Kidney epithelial cell (primary cell): ENCODE results near the gene NCS1. TPM values are rescaled to one million over a fixed set of nuclear protein-coding genes. Genes with fewer than 3 reads are reported as not detected.

ENCODE experiments used
- DNase-seq: peaks from one replicate; pipeline ENCODE4 v3.0.0-alpha.2; 2010; ENCODE audit warnings: low read depth
- H3K27me3 ChIP-seq: 2 replicates; pipeline ENCODE4 v1.6.0; 2011; ENCODE audit warnings: low read length; ENCODE audit not compliant: control insufficient read depth, insufficient read depth
- H3K36me3 ChIP-seq: 2 replicates; pipeline ENCODE4 v1.5.1; 2011; ENCODE audit warnings: low read length; ENCODE audit not compliant: control insufficient read depth, insufficient read depth
- H3K4me3 ChIP-seq: 2 replicates; pipeline ENCODE4 v1.5.1; 2011; ENCODE audit warnings: low read depth, mild to moderate bottlenecking, control low read depth, low read length
- CTCF ChIP-seq: IDR thresholded peaks from 2 replicates; pipeline ENCODE4 v1.5.1; 2011; ENCODE audit warnings: mild to moderate bottlenecking, moderate library complexity, low read length, control low read depth, inconsistent platforms; ENCODE audit not compliant: insufficient read depth, poor library complexity, severe bottlenecking
- total RNA-seq: library from RNA; depleted of rRNA; stranded (reverse); fragments of >200 nt; gene quantifications from 2 replicates; pipeline ENCODE4 v1.2.3, GENCODE V29; 2015

Gene NCS1
- total RNA-seq, 1 donor from 2014 or later = 69.2 TPM

GRCh38 chr9:130204341-130204740 is 32.1 kb downstream of the NCS1 start:
- no peak for TF ChIP-seq CTCF
- Histone ChIP-seq H3K4me3 (no peak overlapping the region), H3K27me3 (no peaks in the 10 kb centered on the region), H3K36me3 (no peaks in the 10 kb centered on the region)
- no peak for DNase-seq

DNA sequence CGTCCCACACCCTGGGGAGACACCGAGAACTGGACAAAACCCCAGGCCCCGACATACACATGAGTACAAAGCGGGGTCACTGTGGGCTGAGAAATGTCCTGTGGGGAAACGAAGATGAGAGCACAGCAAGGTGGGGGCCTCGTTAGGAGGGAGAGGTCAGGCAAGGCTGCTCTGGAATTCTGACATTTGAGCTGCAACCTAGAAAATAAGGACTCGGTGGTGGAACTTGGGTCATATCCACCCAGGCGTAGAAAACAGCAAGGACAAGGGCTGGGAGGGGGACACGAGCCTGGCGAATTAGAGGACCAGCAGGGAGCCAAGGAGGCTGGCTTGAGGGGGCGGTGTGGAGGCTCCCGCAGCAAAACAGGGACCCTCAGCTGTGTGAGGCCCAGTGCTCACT is 32.8 kb downstream of the NCS1 start:
- DNase-seq = no peak
- Histone ChIP-seq H3K27me3 (no peaks in the 10 kb centered on the region), H3K4me3 (no peak overlapping the region), H3K36me3 (no peaks in the 10 kb centered on the region)
- no peak for TF ChIP-seq CTCF

- TF ChIP-seq CTCF = no peak
- H3K36me3 ChIP-seq = no peaks in the 10 kb centered on the region
- H3K27me3 ChIP-seq = no peaks in the 10 kb centered on the region
- no peak for DNase-seq
- H3K4me3 ChIP-seq = no peak overlapping the region
Observed at GRCh38 chr9:130205912-130206311, 33.7 kb downstream of the NCS1 start.

DNA sequence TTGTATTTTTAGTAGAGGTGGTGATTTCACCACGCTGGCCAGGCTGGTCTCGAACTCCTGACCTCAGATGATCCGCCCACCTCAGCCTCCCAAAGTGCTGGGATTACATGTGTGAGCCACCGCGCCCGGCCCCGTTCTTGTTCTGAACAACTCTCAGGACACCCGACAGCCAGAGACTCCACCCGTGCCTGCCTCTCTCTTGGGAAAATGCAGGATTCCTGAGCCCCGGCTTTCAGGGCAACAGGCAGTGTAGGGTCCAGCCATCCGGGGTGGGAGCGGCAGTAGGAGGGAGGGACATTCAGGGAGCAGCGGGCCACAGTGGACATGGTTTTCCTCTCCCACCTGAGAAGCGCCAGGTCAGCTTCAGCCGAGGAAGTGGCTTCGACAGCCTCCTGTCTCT is 34.4 kb downstream of the NCS1 start:
- Histone ChIP-seq H3K4me3 (no peak overlapping the region), H3K27me3 (no peaks in the 10 kb centered on the region), H3K36me3 (no peaks in the 10 kb centered on the region)
- no peak for DNase-seq
- no peak for TF ChIP-seq CTCF

GRCh38 chr9:130207241-130207992 is 35.2 kb downstream of the NCS1 start:
- Histone ChIP-seq H3K4me3 (no peak overlapping the region), H3K27me3 (no peaks in the 10 kb centered on the region), H3K36me3 (no peaks in the 10 kb centered on the region)
- no peak for DNase-seq
- TF ChIP-seq CTCF = no peak
